PC-3 (cell line): ENCODE results near the gene BAG3. TPM values are rescaled to one million over a fixed set of nuclear protein-coding genes. Genes with fewer than 3 reads are reported as not detected.

Experiments
- ATAC-seq: fragments of 200-7000 bp; cut with Tn5 transposase; 2 replicates; pipeline ENCODE4 v1.9.1; 2020; ENCODE audit warnings: mild to moderate bottlenecking, moderate library complexity
- BruUV-seq: library from RNA; stranded (reverse); fragments of 400-500 nt; replicated peaks from 2 replicates; lab custom pipeline; 2021; lab: Mats Ljungman, UMichigan
- CTCF ChIA-PET: fragments of 300-600 bp; sonication (Branson Sonifier 250); formaldehyde crosslinking; loops from one replicate; lab custom pipeline; 2022; ENCODE audit warnings: antibody characterized with exemption; lab: Charles Lee
- POLR2A ChIA-PET: fragments of 300-600 bp; sonication (Branson Sonifier 250); formaldehyde crosslinking; loops from one replicate; lab custom pipeline; 2022; ENCODE audit warnings: antibody characterized with exemption; ENCODE audit not compliant: unreplicated experiment; lab: Charles Lee
- DNase-seq: peaks from one replicate; pipeline ENCODE4 v3.0.0-alpha.2; 2015
- H2AFZ ChIP-seq: fragments of 300-600 bp; sonication (generic); 2 replicates; pipeline ENCODE4 v1.6.0; 2016; ENCODE audit warnings: antibody characterized with exemption, low read length
- H3F3A ChIP-seq: fragments of 300-600 bp; sonication (generic); one replicate; pipeline ENCODE4 v1.6.0; 2017; ENCODE audit warnings: antibody characterized with exemption, low read length, control low read depth, mild to moderate bottlenecking; ENCODE audit not compliant: unreplicated experiment
- H3K27ac ChIP-seq: fragments of 300-600 bp; sonication (generic); 2 replicates; pipeline ENCODE4 v1.5.1; 2016; ENCODE audit warnings: mild to moderate bottlenecking, low read length
- H3K27me3 ChIP-seq: fragments of 300-600 bp; sonication (generic); 2 replicates; pipeline ENCODE4 v1.6.1; 2016; ENCODE audit warnings: low read length, mixed read lengths
- H3K36me3 ChIP-seq: fragments of 300-600 bp; sonication (generic); 2 replicates; pipeline ENCODE4 v1.6.1; 2016; ENCODE audit warnings: low read depth, mixed run types, low read length, mixed read lengths
- H3K4me1 ChIP-seq: fragments of 300-600 bp; sonication (generic); 2 replicates; pipeline ENCODE4 v1.5.1; 2016; ENCODE audit warnings: low read length; ENCODE audit not compliant: insufficient read depth
- H3K4me2 ChIP-seq: fragments of 300-600 bp; sonication (generic); 2 replicates; pipeline ENCODE4 v1.6.0; 2016; ENCODE audit warnings: low read length
- H3K4me3 ChIP-seq: fragments of 300-600 bp; sonication (generic); 2 replicates; pipeline ENCODE4 v1.5.1; 2016; ENCODE audit warnings: mild to moderate bottlenecking, low read length, mixed read lengths
- H3K79me2 ChIP-seq: fragments of 300-600 bp; sonication (generic); 2 replicates; pipeline ENCODE4 v1.6.1; 2017; ENCODE audit warnings: low read length, mixed read lengths
- H3K9ac ChIP-seq: fragments of 300-600 bp; sonication (generic); 2 replicates; pipeline ENCODE4 v1.6.0; 2016; ENCODE audit warnings: mild to moderate bottlenecking, low read length
- H3K9me2 ChIP-seq: fragments of 300-600 bp; sonication (generic); replicated peaks from 2 replicates; pipeline ENCODE4 v1.6.1; 2016; ENCODE audit warnings: mixed run types, low read length, mixed read lengths
- H3K9me3 ChIP-seq: fragments of 300-600 bp; sonication (generic); 2 replicates; pipeline ENCODE4 v1.6.1; 2016; ENCODE audit warnings: low read length, mixed read lengths
- H4K20me1 ChIP-seq: fragments of 300-600 bp; sonication (generic); 2 replicates; pipeline ENCODE4 v1.6.1; 2016; ENCODE audit warnings: low read length, mixed read lengths
- CTCF ChIP-seq: fragments of 300-600 bp; sonication (generic); conservative IDR thresholded peaks from 2 replicates; pipeline ENCODE4 v1.5.1; 2017; ENCODE audit warnings: antibody characterized with exemption, low read depth, mild to moderate bottlenecking, low read length
- EZH2 ChIP-seq: fragments of 300-600 bp; sonication (generic); IDR thresholded peaks from one replicate; pipeline ENCODE4 v1.6.1; 2017; ENCODE audit warnings: antibody characterized with exemption, mild to moderate bottlenecking, low read length; ENCODE audit not compliant: unreplicated experiment
- EZH2phosphoT487 ChIP-seq: fragments of 300-600 bp; sonication (generic); IDR thresholded peaks from 2 replicates; pipeline ENCODE4 v1.6.1; 2018; ENCODE audit warnings: mild to moderate bottlenecking, antibody characterized with exemption, low read length, borderline replicate concordance
- intact Hi-C: fragments of 100-400 bp; cut with micrococcal nuclease; formaldehyde crosslinking; loops from 2 replicates; pipeline ENCODE4 v1.9.0; 2023
- total RNA-seq: library from RNA; depleted of rRNA; stranded (reverse); fragments of >200 nt; gene quantifications from 2 replicates; pipeline ENCODE4 v1.2.3, GENCODE V29; 2014

Gene BAG3
- total RNA-seq, 1 experiment from 2014 or later = 47.1 TPM

- H3F3A ChIP-seq = no peaks in the 10 kb centered on the region
- ChIA-PET CTCF (interaction anchor here (0.6 kb wide), 1 partner anchor 146 kb away, joined by 3 read pairs; no protein-coding TSS in a partner anchor), POLR2A (no interaction called here)
- no peaks in the 10 kb centered on the region for H3K36me3 ChIP-seq
- intact Hi-C loops = no loop called here
- no TSS peak for BruUV-seq
- no peaks in the 10 kb centered on the region for H3K9me2 ChIP-seq
- no peaks in the 10 kb centered on the region for H4K20me1 ChIP-seq
- no peaks in the 10 kb centered on the region for H3K79me2 ChIP-seq
- H2AFZ ChIP-seq = no peak overlapping the region
- no peaks in the 10 kb centered on the region for H3K27me3 ChIP-seq
- H3K9ac ChIP-seq = no peak overlapping the region
- H3K9me3 ChIP-seq = no peaks in the 10 kb centered on the region
- H3K27ac ChIP-seq = no peak overlapping the region
- no peak overlapping the region for H3K4me2 ChIP-seq
- H3K4me3 ChIP-seq = no peak overlapping the region
- TF ChIP-seq EZH2phosphoT487 = no peak
- no peak for TF ChIP-seq CTCF
- no peak for TF ChIP-seq EZH2
- H3K4me1 ChIP-seq = no peaks in the 10 kb centered on the region
- no peak for DNase-seq
- no peak for ATAC-seq
Observed at GRCh38 chr10:119713744-119714483, 62.7 kb downstream of the BAG3 start.

- no peak overlapping the region for H3K27ac ChIP-seq
- no peaks in the 10 kb centered on the region for H3K9me2 ChIP-seq
- H4K20me1 ChIP-seq = no peaks in the 10 kb centered on the region
- no peak overlapping the region for H2AFZ ChIP-seq
- CTCF ChIA-PET = interaction anchor here (0.6 kb wide), 1 partner anchor 145 kb away, joined by 3 read pairs; no protein-coding TSS in a partner anchor
- H3K27me3 ChIP-seq = no peaks in the 10 kb centered on the region
- no peak for DNase-seq
- H3F3A ChIP-seq = no peaks in the 10 kb centered on the region
- no peak overlapping the region for H3K9ac ChIP-seq
- no peaks in the 10 kb centered on the region for H3K36me3 ChIP-seq
- no peaks in the 10 kb centered on the region for H3K9me3 ChIP-seq
- POLR2A ChIA-PET = interaction anchor here (0.7 kb wide), 1 partner anchor 217 kb away, joined by 3 read pairs; no protein-coding TSS in a partner anchor
- BruUV-seq = no TSS peak
- no peak overlapping the region for H3K4me3 ChIP-seq
- intact Hi-C loops = no loop called here
- H3K4me2 ChIP-seq = no peak overlapping the region
- no peaks in the 10 kb centered on the region for H3K79me2 ChIP-seq
- H3K4me1 ChIP-seq = no peaks in the 10 kb centered on the region
- TF ChIP-seq EZH2phosphoT487 (no peak), CTCF (no peak), EZH2 (no peak)
- ATAC-seq = no peak
Observed at GRCh38 chr10:119714484-119714816, 63.3 kb downstream of the BAG3 start.
